ENCODE results near the gene ASPM. TPM values are rescaled to one million over a fixed set of nuclear protein-coding genes. Genes with fewer than 3 reads are reported as not detected.
A peak's percentile ranks its signal among the peaks of the same experiment; 100 is the strongest.

The ASPM gene
- total RNA-seq, 1 donor, result 5.1 TPM

DNA sequence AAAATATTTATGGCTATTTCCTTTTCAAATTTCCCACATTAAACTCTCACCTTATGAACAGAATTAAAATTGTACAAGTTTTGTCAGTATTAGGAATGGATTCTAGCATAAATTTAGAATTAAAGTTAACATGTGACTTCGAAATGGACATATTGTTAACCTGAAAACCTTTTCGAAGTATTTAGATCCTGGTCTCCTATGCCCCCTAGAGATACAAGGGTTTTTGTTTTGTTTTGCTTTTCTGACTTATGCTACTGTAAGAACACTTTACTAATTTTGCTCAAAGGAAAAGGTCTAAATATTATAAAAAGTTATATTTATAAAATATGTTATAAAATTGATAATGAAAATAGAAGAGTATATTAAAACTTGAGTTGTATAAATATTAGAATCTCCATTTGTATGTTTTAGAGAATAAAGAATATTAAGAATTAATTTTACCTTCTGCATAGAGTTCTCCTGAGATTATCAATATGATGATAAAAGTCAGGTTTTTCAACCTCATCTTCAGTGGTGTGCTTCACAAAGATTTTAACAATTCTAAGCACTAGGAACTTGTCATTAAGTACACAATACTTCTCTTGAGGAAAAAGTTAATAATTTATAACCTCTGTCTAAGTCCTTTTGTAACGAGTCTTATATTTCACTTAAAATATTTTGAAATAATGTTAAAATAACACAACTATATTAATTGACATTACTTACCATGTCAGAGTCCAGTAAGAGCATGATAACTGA is 79.6 kb downstream of the ASPM start, which contains the start of gene F13B:
Gene F13B (minus strand): TSS at position 542 of the 738 bp plus-strand sequence. CDS start 37 bp downstream, at position 505.
- TF ChIP-seq CTCF (IDR thresholded peaks at IDR 0.05; ENCODE audit: extremely low read depth, low read depth, low read length), result peak; percentile 19
- Histone ChIP-seq H3K4me2 (ENCODE audit: insufficient read depth, low read length) (no peak within 1 kb of the TSS), H3K27me3 (ENCODE audit: insufficient read depth, low read length) (no peaks in the 10 kb centered on the region), H2AFZ (ENCODE audit: low read length) (no peak within 1 kb of the TSS), H3K79me2 (ENCODE audit: insufficient read depth, low read length) (no peaks in the 10 kb centered on the region), H3K36me3 (ENCODE audit: insufficient read depth, low read length) (no peaks in the 10 kb centered on the region), H4K20me1 (ENCODE audit: insufficient read depth, low read length) (no peaks in the 10 kb centered on the region), H3K4me3 (ENCODE audit: insufficient read depth, low read length) (no peak within 1 kb of the TSS), H3K9me3 (ENCODE audit: low read depth, low read length) (no peaks in the 10 kb centered on the region), H3K27ac (ENCODE audit: low read depth, low read length) (no peak within 1 kb of the TSS), H3K4me1 (ENCODE audit: insufficient read depth, low read length) (peaks cover 10% of the 10 kb centered on the region)
- DNase-seq (ENCODE audit: insufficient read length, low spot score, missing footprints), result peak; percentile 17

- no peak overlapping the region for H3K27ac ChIP-seq (ENCODE audit: low read depth, low read length)
- no peak overlapping the region for H3K4me2 ChIP-seq (ENCODE audit: insufficient read depth, low read length)
- H3K9me3 ChIP-seq (ENCODE audit: low read depth, low read length), result no peaks in the 10 kb centered on the region
- no peaks in the 10 kb centered on the region for H3K79me2 ChIP-seq (ENCODE audit: insufficient read depth, low read length)
- H2AFZ ChIP-seq (ENCODE audit: low read length), result no peak overlapping the region
- TF ChIP-seq CTCF (IDR thresholded peaks at IDR 0.05; ENCODE audit: extremely low read depth, low read depth, low read length), result no peak
- H3K4me1 ChIP-seq (ENCODE audit: insufficient read depth, low read length), result peaks cover 10% of the 10 kb centered on the region
- H3K4me3 ChIP-seq (ENCODE audit: insufficient read depth, low read length), result no peak overlapping the region
- H3K27me3 ChIP-seq (ENCODE audit: insufficient read depth, low read length), result no peaks in the 10 kb centered on the region
- no peaks in the 10 kb centered on the region for H3K36me3 ChIP-seq (ENCODE audit: insufficient read depth, low read length)
- DNase-seq (ENCODE audit: insufficient read length, low spot score, missing footprints), result peak; percentile 37
- H4K20me1 ChIP-seq (ENCODE audit: insufficient read depth, low read length), result no peaks in the 10 kb centered on the region
Measured at GRCh38 chr1:197066277-197066676, 80.2 kb downstream of the ASPM start.

- no peak overlapping the region for H3K4me2 ChIP-seq (ENCODE audit: insufficient read depth, low read length)
- H4K20me1 ChIP-seq (ENCODE audit: insufficient read depth, low read length), result no peaks in the 10 kb centered on the region
- H3K36me3 ChIP-seq (ENCODE audit: insufficient read depth, low read length), result no peaks in the 10 kb centered on the region
- H3K79me2 ChIP-seq (ENCODE audit: insufficient read depth, low read length), result no peaks in the 10 kb centered on the region
- H3K27me3 ChIP-seq (ENCODE audit: insufficient read depth, low read length), result no peaks in the 10 kb centered on the region
- H3K9me3 ChIP-seq (ENCODE audit: low read depth, low read length), result no peaks in the 10 kb centered on the region
- no peak for TF ChIP-seq CTCF (IDR thresholded peaks at IDR 0.05; ENCODE audit: extremely low read depth, low read depth, low read length)
- no peak overlapping the region for H3K4me3 ChIP-seq (ENCODE audit: insufficient read depth, low read length)
- H3K4me1 ChIP-seq (ENCODE audit: insufficient read depth, low read length), result peaks cover 10% of the 10 kb centered on the region
- no peak overlapping the region for H3K27ac ChIP-seq (ENCODE audit: low read depth, low read length)
- no peak for DNase-seq (ENCODE audit: insufficient read length, low spot score, missing footprints)
- no peak overlapping the region for H2AFZ ChIP-seq (ENCODE audit: low read length)
Measured at GRCh38 chr1:197065559-197065958, 80.9 kb downstream of the ASPM start.

GRCh38 chr1:197063212-197063611 is 83.3 kb downstream of the ASPM start:
- no peak overlapping the region for H3K27ac ChIP-seq (ENCODE audit: low read depth, low read length)
- H3K79me2 ChIP-seq (ENCODE audit: insufficient read depth, low read length), result no peaks in the 10 kb centered on the region
- DNase-seq (ENCODE audit: insufficient read length, low spot score, missing footprints), result no peak

More at GRCh38 chr1:197063212-197063611, 83.3 kb downstream of the ASPM start:
- Histone ChIP-seq H3K36me3 (ENCODE audit: insufficient read depth, low read length) (no peaks in the 10 kb centered on the region), H3K4me1 (ENCODE audit: insufficient read depth, low read length) (peaks cover 10% of the 10 kb centered on the region), H3K9me3 (ENCODE audit: low read depth, low read length) (no peaks in the 10 kb centered on the region), H3K4me3 (ENCODE audit: insufficient read depth, low read length) (no peak overlapping the region), H4K20me1 (ENCODE audit: insufficient read depth, low read length) (no peaks in the 10 kb centered on the region), H3K4me2 (ENCODE audit: insufficient read depth, low read length) (no peak overlapping the region), H3K27me3 (ENCODE audit: insufficient read depth, low read length) (no peaks in the 10 kb centered on the region), H2AFZ (ENCODE audit: low read length) (no peak overlapping the region)
- TF ChIP-seq CTCF (IDR thresholded peaks at IDR 0.05; ENCODE audit: extremely low read depth, low read depth, low read length), result no peak

Data from osteoblast (primary cell).